Endothelial cell of umbilical vein (primary cell): ENCODE measurements around the gene ENC1. TPM values are rescaled to one million over a fixed set of nuclear protein-coding genes. Genes with fewer than 3 reads are reported as not detected.

Source experiments
- BruUV-seq: library from RNA; stranded (reverse); fragments of 400-500 nt; replicated peaks from 2 replicates; lab custom pipeline; 2021; lab: Mats Ljungman, UMichigan
- CTCF ChIA-PET: fragments of 300-600, 350-600 bp; sonication (Branson Sonifier 250); formaldehyde crosslinking; loops from one replicate; lab custom pipeline; 2021; ENCODE audit warnings: antibody characterized with exemption, inconsistent platforms; lab: Charles Lee
- POLR2A ChIA-PET: fragments of 300-600, 350-600 bp; sonication (Branson Sonifier 250); formaldehyde crosslinking; loops from one replicate; lab custom pipeline; 2021; ENCODE audit warnings: antibody characterized with exemption, inconsistent platforms; lab: Charles Lee
- DNase-seq: peaks from one replicate; pipeline ENCODE4 v3.0.0-alpha.2; 2011; ENCODE audit warnings: low read depth, low spot score
- FAIRE-seq: peaks from 2 replicates; lab custom pipeline; 2011; peaks lifted over from hg19 to GRCh38; lab: Jason Lieb, UNC
- H2AFZ ChIP-seq: 2 replicates; pipeline ENCODE4 v1.6.0; 2012; ENCODE audit warnings: low read depth, low read length, control low read depth, inconsistent platforms
- H3K27ac ChIP-seq: 2 replicates; pipeline ENCODE4 v1.5.1; 2011; ENCODE audit warnings: low read depth, mild to moderate bottlenecking, control low read depth, low read length, moderate library complexity; ENCODE audit not compliant: insufficient read depth
- H3K27me3 ChIP-seq, 2 experiments: 2 replicates each; pipeline versions ENCODE4 v1.6.0 to v1.6.1; 2011; ENCODE audit warnings: low read length in 2 of 2, mixed read lengths in 1 of 2; ENCODE audit not compliant: control insufficient read depth in 2 of 2, insufficient read depth in 2 of 2
- H3K36me3 ChIP-seq, 2 experiments: 2 replicates in 1 of 2; 3 replicates in 1 of 2; pipeline ENCODE4 v1.5.1; 2011; ENCODE audit warnings: low read length in 2 of 2, mild to moderate bottlenecking in 1 of 2, moderate library complexity in 1 of 2; ENCODE audit not compliant: control insufficient read depth in 2 of 2, insufficient read depth in 2 of 2; ENCODE audit errors: extremely low read depth in 1 of 2
- H3K4me1 ChIP-seq: 3 replicates; pipeline ENCODE4 v1.5.1; 2011; ENCODE audit warnings: mild to moderate bottlenecking, low read length; ENCODE audit not compliant: control insufficient read depth, insufficient read depth; ENCODE audit errors: extremely low read depth
- H3K4me2 ChIP-seq: 2 replicates; pipeline ENCODE4 v1.6.1; 2011; ENCODE audit warnings: low read length, control low read depth, mixed read lengths; ENCODE audit not compliant: insufficient read depth
- H3K4me3 ChIP-seq, 3 experiments: fragments of 200-600 bp in 1 of 3; sonication (generic), shearing (Covaris generic) in 1 of 3; replicated peaks in 1 of 3; 2 replicates each; pipeline ENCODE4 v1.5.1; 2011 to 2016; ENCODE audit warnings: control low read depth in 3 of 3, low read length in 3 of 3, mild to moderate bottlenecking in 2 of 3, inconsistent platforms in 1 of 3, low read depth in 1 of 3, moderate library complexity in 1 of 3; ENCODE audit not compliant: insufficient read depth in 1 of 3
- H3K79me2 ChIP-seq: 2 replicates; pipeline ENCODE4 v1.6.0; 2012; ENCODE audit warnings: low read length, inconsistent platforms; ENCODE audit not compliant: control insufficient read depth, insufficient read depth
- H3K9ac ChIP-seq: replicated peaks from 2 replicates; pipeline ENCODE3; 2011; ENCODE audit warnings: low read length, control low read depth; ENCODE audit not compliant: insufficient read depth; ENCODE audit errors: extremely low read depth
- H3K9me1 ChIP-seq: replicated peaks from 3 replicates; pipeline ENCODE4 v1.6.0; 2011; ENCODE audit warnings: mild to moderate bottlenecking, low read length; ENCODE audit not compliant: control insufficient read depth, insufficient read depth; ENCODE audit errors: extremely low read depth
- H3K9me3 ChIP-seq: replicated peaks from 2 replicates; pipeline ENCODE4 v1.5.1; 2012; ENCODE audit warnings: low read length, inconsistent platforms; ENCODE audit not compliant: control insufficient read depth, insufficient read depth
- H4K20me1 ChIP-seq: replicated peaks from 2 replicates; pipeline ENCODE3; 2011; ENCODE audit warnings: mild to moderate bottlenecking, low read length; ENCODE audit not compliant: control insufficient read depth, insufficient read depth; ENCODE audit errors: extremely low read depth
- EZH2 ChIP-seq: IDR thresholded peaks from 2 replicates; pipeline ENCODE4 v1.6.1; 2012; ENCODE audit warnings: borderline replicate concordance, low read depth, mild to moderate bottlenecking, moderate library complexity, low read length, inconsistent platforms; ENCODE audit not compliant: severe bottlenecking
- FOS ChIP-seq: IDR thresholded peaks from 2 replicates; pipeline ENCODE4 v1.6.1; 2011; ENCODE audit warnings: mild to moderate bottlenecking, low read length, moderate library complexity, borderline replicate concordance; ENCODE audit not compliant: insufficient read depth
- GATA2 ChIP-seq: IDR thresholded peaks from 2 replicates; pipeline ENCODE4 v1.7.0; 2011; ENCODE audit warnings: low read depth, mild to moderate bottlenecking, moderate library complexity, mixed read lengths, low read length; ENCODE audit not compliant: insufficient read length, insufficient read depth
- JUN ChIP-seq: IDR thresholded peaks from 2 replicates; pipeline ENCODE4 v1.6.1; 2011; ENCODE audit warnings: borderline replicate concordance, low read depth; ENCODE audit not compliant: insufficient read length, insufficient read depth
- MYC ChIP-seq: IDR thresholded peaks from one replicate; pipeline ENCODE4 v1.6.1; 2011; ENCODE audit warnings: mild to moderate bottlenecking, low read depth, low read length
- POLR2A ChIP-seq: IDR thresholded peaks from 2 replicates; pipeline ENCODE4 v1.6.1; 2012; ENCODE audit warnings: low read depth, mild to moderate bottlenecking, control low read depth, low read length
- POLR2AphosphoS5 ChIP-seq: IDR thresholded peaks from 2 replicates; pipeline ENCODE4 v1.6.1; 2012; ENCODE audit warnings: low read depth, mild to moderate bottlenecking, control low read depth, low read length, moderate library complexity; ENCODE audit not compliant: insufficient read depth
- dilution Hi-C: fragments of 300-500 bp; cut with MboI; formaldehyde crosslinking; loops from one replicate; pipeline ENCODE4 v1.15.0; 2019; ENCODE audit warnings: low sequenced_read_pairs; ENCODE audit not compliant: extremely low pct_ligation_motif_present
- intact Hi-C: fragments of 100-400 bp; cut with micrococcal nuclease; formaldehyde crosslinking; loops from one replicate; pipeline ENCODE4 v1.10.0; 2022
- polyA plus RNA-seq, 4 experiments: library from polyadenylated mRNA; depleted of rRNA in 3 of 4; stranded (reverse) in 3 of 4; unstranded in 1 of 4; fragments of >200 nt; gene quantifications; 2 replicates each; pipeline versions ENCODE4 v1.2.1 to v1.2.3, GENCODE V29; 2011 to 2012; ENCODE audit warnings: missing spikeins in 1 of 4
- total RNA-seq: library from RNA; stranded (reverse); gene quantifications from 2 replicates; pipeline ENCODE4 v1.2.3, GENCODE V29; 2021
- TF ChIP-seq, protein P1 (sequence below): IDR thresholded peaks from 2 replicates; pipeline ENCODE4 v1.6.1; 2011; ENCODE audit not compliant: insufficient read depth, insufficient read length
- TF ChIP-seq, protein P2 (sequence below), 2 donors: IDR thresholded peaks; 1 replicate in 1 of 2; 2 replicates in 1 of 2; pipeline ENCODE4 v1.5.1; 2011; ENCODE audit warnings: low read length in 2 of 2, mild to moderate bottlenecking in 2 of 2, moderate library complexity in 2 of 2, control low read depth in 1 of 2, inconsistent platforms in 1 of 2, low read depth in 1 of 2; ENCODE audit not compliant: insufficient read depth in 1 of 2; ENCODE audit errors: extremely low read depth in 1 of 2

Gene ENC1
- total and polyA plus RNA-seq, 2 donors (not counting 3 experiments of a cell fraction or from before 2014, with no cell fraction given) = 42.2 to 53.3 TPM

GRCh38 chr5:74624501-74624900 lies 16.0 kb downstream of the ENC1 start:
- Histone ChIP-seq H3K4me2 (no peak overlapping the region), H4K20me1 (no peaks in the 10 kb centered on the region), H3K9me3 (no peaks in the 10 kb centered on the region), H3K27ac (no peak overlapping the region), H3K9me1 (no peaks in the 10 kb centered on the region), H3K4me1 (peaks cover 3% of the 10 kb centered on the region), H3K36me3 (peaks cover 6% of the 10 kb centered on the region in 2 experiments), H2AFZ (no peak overlapping the region), H3K79me2 (peaks cover 7% of the 10 kb centered on the region), H3K4me3 (no peak overlapping the region), H3K9ac (no peak overlapping the region), H3K27me3 (no peaks in the 10 kb centered on the region)
- no peak for DNase-seq
- intact Hi-C loops = no loop called here
- dilution Hi-C loops = no loop called here
- BruUV-seq = no TSS peak
- POLR2A ChIA-PET = no interaction called here
- CTCF ChIA-PET = interaction anchor here (2.2 kb wide), 1 partner anchor 9 kb away, joined by 5 read pairs; no protein-coding TSS in a partner anchor
- TF ChIP-seq EZH2 (no peak), POLR2AphosphoS5 (no peak), POLR2A (no peak), MYC (no peak), FOS (no peak), GATA2 (no peak), JUN (no peak)
- TF ChIP-seq, protein P1, sequence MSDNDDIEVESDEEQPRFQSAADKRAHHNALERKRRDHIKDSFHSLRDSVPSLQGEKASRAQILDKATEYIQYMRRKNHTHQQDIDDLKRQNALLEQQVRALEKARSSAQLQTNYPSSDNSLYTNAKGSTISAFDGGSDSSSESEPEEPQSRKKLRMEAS = no peak
- TF ChIP-seq, protein P2, sequence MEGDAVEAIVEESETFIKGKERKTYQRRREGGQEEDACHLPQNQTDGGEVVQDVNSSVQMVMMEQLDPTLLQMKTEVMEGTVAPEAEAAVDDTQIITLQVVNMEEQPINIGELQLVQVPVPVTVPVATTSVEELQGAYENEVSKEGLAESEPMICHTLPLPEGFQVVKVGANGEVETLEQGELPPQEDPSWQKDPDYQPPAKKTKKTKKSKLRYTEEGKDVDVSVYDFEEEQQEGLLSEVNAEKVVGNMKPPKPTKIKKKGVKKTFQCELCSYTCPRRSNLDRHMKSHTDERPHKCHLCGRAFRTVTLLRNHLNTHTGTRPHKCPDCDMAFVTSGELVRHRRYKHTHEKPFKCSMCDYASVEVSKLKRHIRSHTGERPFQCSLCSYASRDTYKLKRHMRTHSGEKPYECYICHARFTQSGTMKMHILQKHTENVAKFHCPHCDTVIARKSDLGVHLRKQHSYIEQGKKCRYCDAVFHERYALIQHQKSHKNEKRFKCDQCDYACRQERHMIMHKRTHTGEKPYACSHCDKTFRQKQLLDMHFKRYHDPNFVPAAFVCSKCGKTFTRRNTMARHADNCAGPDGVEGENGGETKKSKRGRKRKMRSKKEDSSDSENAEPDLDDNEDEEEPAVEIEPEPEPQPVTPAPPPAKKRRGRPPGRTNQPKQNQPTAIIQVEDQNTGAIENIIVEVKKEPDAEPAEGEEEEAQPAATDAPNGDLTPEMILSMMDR (IDR thresholded peaks at IDR 0.05; ENCODE audit: extremely low read depth in 1 of 2, insufficient read depth in 1 of 2, low read depth in 1 of 2, low read length in 2 of 2) = no peak
- FAIRE-seq = no peak
